Prostate gland (tissue), 2 donors: ENCODE data around the gene RABEPK.

Source experiments
- CTCF ChIP-seq, 4 experiments: fragments of 200-600 bp in 2 of 4; fragments of 450-650 bp in 2 of 4; sonication (generic) in 2 of 4; IDR thresholded peaks; 1 replicate in 3 of 4; 2 replicates in 1 of 4; pipeline ENCODE4 v1.5.1; 2016 to 2019; ENCODE audit warnings: antibody characterized with exemption in 4 of 4, mild to moderate bottlenecking in 2 of 4, moderate library complexity in 2 of 4
- POLR2AphosphoS5 ChIP-seq: sonication (generic); formaldehyde crosslinking; IDR thresholded peaks from one replicate; pipeline ENCODE4 v1.6.1; 2017; ENCODE audit warnings: antibody characterized with exemption

DNA sequence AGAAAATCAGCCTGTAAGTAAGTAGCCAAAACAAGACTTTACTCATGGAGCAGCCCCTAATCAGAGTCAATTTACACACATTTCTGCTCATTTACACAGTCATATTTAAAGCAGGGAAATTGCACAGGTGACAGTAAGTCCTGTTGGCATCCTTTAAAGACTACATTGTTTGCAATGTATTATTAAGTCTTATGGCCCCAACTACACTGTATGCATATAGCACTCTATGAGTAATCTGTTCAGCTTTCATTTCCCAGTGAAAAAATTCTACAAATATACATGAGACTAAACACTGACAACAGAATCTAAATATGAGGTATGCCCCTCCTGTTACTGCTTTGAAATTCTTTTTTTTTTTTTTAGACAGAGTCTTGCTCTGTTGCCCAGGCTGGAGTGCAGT is 30.4 kb upstream of the RABEPK start:
- TF ChIP-seq CTCF (IDR thresholded peaks at IDR 0.05): no peak
- TF ChIP-seq POLR2AphosphoS5: no peak
